ENCODE results near the gene SELE.

- no peak for TF ChIP-seq TAF1 (IDR thresholded peaks at IDR 0.05; ENCODE audit: low read depth)
- TF ChIP-seq, protein P1, sequence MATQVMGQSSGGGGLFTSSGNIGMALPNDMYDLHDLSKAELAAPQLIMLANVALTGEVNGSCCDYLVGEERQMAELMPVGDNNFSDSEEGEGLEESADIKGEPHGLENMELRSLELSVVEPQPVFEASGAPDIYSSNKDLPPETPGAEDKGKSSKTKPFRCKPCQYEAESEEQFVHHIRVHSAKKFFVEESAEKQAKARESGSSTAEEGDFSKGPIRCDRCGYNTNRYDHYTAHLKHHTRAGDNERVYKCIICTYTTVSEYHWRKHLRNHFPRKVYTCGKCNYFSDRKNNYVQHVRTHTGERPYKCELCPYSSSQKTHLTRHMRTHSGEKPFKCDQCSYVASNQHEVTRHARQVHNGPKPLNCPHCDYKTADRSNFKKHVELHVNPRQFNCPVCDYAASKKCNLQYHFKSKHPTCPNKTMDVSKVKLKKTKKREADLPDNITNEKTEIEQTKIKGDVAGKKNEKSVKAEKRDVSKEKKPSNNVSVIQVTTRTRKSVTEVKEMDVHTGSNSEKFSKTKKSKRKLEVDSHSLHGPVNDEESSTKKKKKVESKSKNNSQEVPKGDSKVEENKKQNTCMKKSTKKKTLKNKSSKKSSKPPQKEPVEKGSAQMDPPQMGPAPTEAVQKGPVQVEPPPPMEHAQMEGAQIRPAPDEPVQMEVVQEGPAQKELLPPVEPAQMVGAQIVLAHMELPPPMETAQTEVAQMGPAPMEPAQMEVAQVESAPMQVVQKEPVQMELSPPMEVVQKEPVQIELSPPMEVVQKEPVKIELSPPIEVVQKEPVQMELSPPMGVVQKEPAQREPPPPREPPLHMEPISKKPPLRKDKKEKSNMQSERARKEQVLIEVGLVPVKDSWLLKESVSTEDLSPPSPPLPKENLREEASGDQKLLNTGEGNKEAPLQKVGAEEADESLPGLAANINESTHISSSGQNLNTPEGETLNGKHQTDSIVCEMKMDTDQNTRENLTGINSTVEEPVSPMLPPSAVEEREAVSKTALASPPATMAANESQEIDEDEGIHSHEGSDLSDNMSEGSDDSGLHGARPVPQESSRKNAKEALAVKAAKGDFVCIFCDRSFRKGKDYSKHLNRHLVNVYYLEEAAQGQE (IDR thresholded peaks at IDR 0.05; ENCODE audit: low read depth), result no peak
- no peak for TF ChIP-seq RAD21 (IDR thresholded peaks at IDR 0.05; ENCODE audit: low read depth)
- no peak for TF ChIP-seq MAX (IDR thresholded peaks at IDR 0.05)
- TF ChIP-seq TEAD4 (IDR thresholded peaks at IDR 0.05), result no peak
- TF ChIP-seq EP300 (IDR thresholded peaks at IDR 0.05; ENCODE audit: borderline replicate concordance), result no peak
- TF ChIP-seq CREB1 (IDR thresholded peaks at IDR 0.05; ENCODE audit: low read depth), result no peak
- TF ChIP-seq YY1 (IDR thresholded peaks at IDR 0.05; ENCODE audit: low read depth), result no peak
Observed at GRCh38 chr1:169712309-169712631, 21.6 kb downstream of the SELE start.

All from Ishikawa (cell line).